Liver (tissue), 9 donors: Measurements from ENCODE around the gene ZSCAN30. TPM values are rescaled to one million over a fixed set of nuclear protein-coding genes. Genes with fewer than 3 reads are reported as not detected.

Experiments
- DNase-seq: peaks from one replicate; pipeline ENCODE4 v3.0.0-alpha.2; 2017; ENCODE audit warnings: low spot score
- H3K27ac ChIP-seq, 2 donors: one replicate each; pipeline ENCODE4 v1.7.0; 2013; ENCODE audit warnings: inconsistent platforms in 2 of 2, low read length in 2 of 2, control low read depth in 1 of 2, low read depth in 1 of 2, mild to moderate bottlenecking in 1 of 2
- H3K27me3 ChIP-seq, 4 donors: one replicate each; pipeline versions ENCODE4 v1.6.1 to v1.7.0; 2013; ENCODE audit warnings: low read length in 3 of 4, inconsistent platforms in 1 of 4, mild to moderate bottlenecking in 1 of 4, moderate library complexity in 1 of 4; ENCODE audit not compliant: control insufficient read depth in 4 of 4, insufficient read depth in 4 of 4
- H3K36me3 ChIP-seq, 4 donors: one replicate each; pipeline versions ENCODE4 v1.6.1 to v1.7.0; 2013; ENCODE audit warnings: low read length in 3 of 4, mild to moderate bottlenecking in 3 of 4, low read depth in 1 of 4, moderate library complexity in 1 of 4; ENCODE audit not compliant: control insufficient read depth in 4 of 4, insufficient read depth in 3 of 4
- H3K4me1 ChIP-seq, 4 donors: one replicate each; pipeline versions ENCODE4 v1.6.1 to v1.7.0; 2013; ENCODE audit warnings: low read length in 3 of 4, mild to moderate bottlenecking in 3 of 4, moderate library complexity in 1 of 4; ENCODE audit not compliant: control insufficient read depth in 4 of 4, insufficient read depth in 4 of 4
- H3K4me3 ChIP-seq, 3 donors: one replicate each; pipeline versions ENCODE4 v1.6.1 to v1.7.0; 2013; ENCODE audit warnings: low read length in 3 of 3, control low read depth in 1 of 3, low read depth in 1 of 3, mild to moderate bottlenecking in 1 of 3
- H3K9ac ChIP-seq, 2 donors: one replicate each; pipeline ENCODE4 v1.7.0; 2013; ENCODE audit warnings: low read length in 2 of 2, mild to moderate bottlenecking in 2 of 2, moderate library complexity in 2 of 2, control low read depth in 1 of 2, low read depth in 1 of 2
- H3K9me3 ChIP-seq, 4 donors: one replicate each; pipeline versions ENCODE4 v1.6.1 to v1.7.0; 2013; ENCODE audit warnings: low read length in 3 of 4; ENCODE audit not compliant: control insufficient read depth in 4 of 4
- ATF3 ChIP-seq: IDR thresholded peaks from 2 replicates; pipeline ENCODE4 v1.6.1; 2016; ENCODE audit warnings: antibody characterized with exemption
- EGR1 ChIP-seq, 2 donors: IDR thresholded peaks; 2 replicates each; pipeline ENCODE4 v1.6.1; 2016 to 2018; ENCODE audit warnings: antibody characterized with exemption in 2 of 2, low read depth in 2 of 2
- FOXA1 ChIP-seq: IDR thresholded peaks from 2 replicates; pipeline ENCODE4 v1.6.1; 2016; ENCODE audit warnings: antibody characterized with exemption
- GABPA ChIP-seq, 2 donors: IDR thresholded peaks in 1 of 2; conservative IDR thresholded peaks in 1 of 2; 2 replicates each; pipeline ENCODE4 v1.6.1; 2016; ENCODE audit warnings: antibody characterized with exemption in 2 of 2, mild to moderate bottlenecking in 1 of 2, moderate library complexity in 1 of 2
- HNF4A ChIP-seq, 2 donors: conservative IDR thresholded peaks; 2 replicates each; pipeline ENCODE4 v1.6.1; 2016; ENCODE audit warnings: antibody characterized with exemption in 2 of 2, mild to moderate bottlenecking in 2 of 2
- JUND ChIP-seq, 2 donors: IDR thresholded peaks; 2 replicates each; pipeline ENCODE4 v1.6.1; 2016; ENCODE audit warnings: antibody characterized with exemption in 2 of 2
- MAX ChIP-seq: IDR thresholded peaks from 2 replicates; pipeline ENCODE4 v1.6.1; 2016; ENCODE audit warnings: antibody characterized with exemption
- NR2F2 ChIP-seq: IDR thresholded peaks from 2 replicates; pipeline ENCODE4 v1.6.1; 2016; ENCODE audit warnings: antibody characterized with exemption
- RXRA ChIP-seq, 2 donors: IDR thresholded peaks; 2 replicates each; pipeline ENCODE4 v1.6.1; 2017 to 2018; ENCODE audit warnings: antibody characterized with exemption in 2 of 2, mild to moderate bottlenecking in 1 of 2
- SP1 ChIP-seq: IDR thresholded peaks from 2 replicates; pipeline ENCODE4 v1.6.1; 2018; ENCODE audit warnings: antibody characterized with exemption, mild to moderate bottlenecking
- TAF1 ChIP-seq: conservative IDR thresholded peaks from 2 replicates; pipeline ENCODE4 v1.6.1; 2016; ENCODE audit warnings: antibody characterized with exemption, mild to moderate bottlenecking
- YY1 ChIP-seq: IDR thresholded peaks from 2 replicates; pipeline ENCODE4 v1.6.1; 2016; ENCODE audit warnings: antibody characterized with exemption, mild to moderate bottlenecking
- WGBS: extraction: QIAGEN DNeasy Blood & Tissue Kit; methylation state at CpG from one replicate; pipeline ENCODE4 v1.1.7; 2013; 5-methylcytosine and 5-hydroxymethylcytosine counted together
- polyA plus RNA-seq, 2 donors: library from polyadenylated mRNA; stranded (reverse) in 1 of 2; unstranded in 1 of 2; fragments of 200-250 nt in 1 of 2; fragments of >200 nt in 1 of 2; fragmentation: Nextera tagmentation in 1 of 2; extraction: Ambion mirVana in 1 of 2; gene quantifications; one replicate each; pipeline versions ENCODE4 v1.2.1 to v1.2.3, GENCODE V29; 2013 to 2015
- total RNA-seq, 2 donors: library from RNA; depleted of rRNA; stranded (reverse); fragments of >200 nt; gene quantifications; one replicate each; pipeline ENCODE4 v1.2.3, GENCODE V29; 2014
- TF ChIP-seq, protein P1 (sequence below): IDR thresholded peaks from 2 replicates; pipeline ENCODE4 v1.6.1; 2016; ENCODE audit warnings: antibody characterized with exemption
- donor health status: healthy.
- donor health status: healthy.
- donor health status: healthy.
- donor health status: healthy.
- donor health status: healthy.

Gene ZSCAN30
- total and polyA plus RNA-seq, 4 donors, result 2.3 to 10.4 (median 5.6) TPM

- H3K9me3 ChIP-seq, result peaks cover 0 to 2% (median 0%) of the 10 kb centered on the region in 4 donors
- 59% methylated on average over 3 of the region's 3 CpGs for WGBS
- H3K4me3 ChIP-seq, result no peak overlapping the region
- DNase-seq, result no peak
- no peak overlapping the region for H3K27ac ChIP-seq
- no peaks in the 10 kb centered on the region for H3K27me3 ChIP-seq
- no peaks in the 10 kb centered on the region for H3K4me1 ChIP-seq
- H3K9ac ChIP-seq, result no peak overlapping the region
- H3K36me3 ChIP-seq, result peaks cover 0 to 5% (median 2%) of the 10 kb centered on the region in 4 donors
- no peak for TF ChIP-seq EGR1 (IDR thresholded peaks at IDR 0.05; ENCODE audit: low read depth in 2 of 2)
Measured at GRCh38 chr18:35326695-35327387, 36.8 kb upstream of the ZSCAN30 start.

DNA sequence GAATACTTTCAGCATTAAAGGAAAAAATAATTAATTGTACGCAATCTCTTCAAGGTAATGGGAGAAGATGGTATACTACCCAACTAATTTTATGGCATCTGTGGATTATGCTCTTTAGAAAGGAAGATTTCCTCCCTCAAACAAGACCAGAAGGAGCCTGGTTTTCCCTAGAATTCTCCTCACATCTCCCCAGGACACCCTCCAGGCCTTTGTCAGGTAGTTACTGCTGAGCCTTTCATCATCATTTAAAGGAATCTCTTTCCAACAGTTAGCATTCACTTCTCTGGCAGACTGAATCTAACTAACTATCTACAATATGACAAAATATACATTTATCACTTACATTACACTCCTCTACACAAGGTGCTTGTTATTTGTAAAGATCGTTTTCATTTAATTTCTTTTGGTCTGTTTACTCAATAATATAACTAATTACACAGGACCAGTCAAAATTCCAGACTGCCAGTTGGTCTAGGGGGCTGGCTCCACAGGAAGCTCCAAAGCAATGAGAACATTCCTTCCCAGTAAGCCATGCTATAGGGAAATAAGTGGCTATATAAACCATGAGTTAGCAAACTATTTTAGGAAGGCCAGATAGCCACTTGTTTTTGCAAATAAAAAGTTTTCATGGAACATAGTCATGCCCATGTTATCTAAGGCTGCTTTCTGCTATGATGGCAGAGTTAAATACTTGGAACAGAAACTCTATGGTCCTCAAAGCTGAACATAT, 35.1 kb upstream of the ZSCAN30 start:
- peaks cover 0 to 2% (median 0%) of the 10 kb centered on the region in 4 donors for H3K9me3 ChIP-seq
- no peak overlapping the region for H3K4me3 ChIP-seq
- no peak overlapping the region for H3K9ac ChIP-seq
- no peaks in the 10 kb centered on the region for H3K36me3 ChIP-seq
- no peak overlapping the region for H3K27ac ChIP-seq
- no peaks in the 10 kb centered on the region for H3K4me1 ChIP-seq
- no peak for DNase-seq
- TF ChIP-seq, protein P1, sequence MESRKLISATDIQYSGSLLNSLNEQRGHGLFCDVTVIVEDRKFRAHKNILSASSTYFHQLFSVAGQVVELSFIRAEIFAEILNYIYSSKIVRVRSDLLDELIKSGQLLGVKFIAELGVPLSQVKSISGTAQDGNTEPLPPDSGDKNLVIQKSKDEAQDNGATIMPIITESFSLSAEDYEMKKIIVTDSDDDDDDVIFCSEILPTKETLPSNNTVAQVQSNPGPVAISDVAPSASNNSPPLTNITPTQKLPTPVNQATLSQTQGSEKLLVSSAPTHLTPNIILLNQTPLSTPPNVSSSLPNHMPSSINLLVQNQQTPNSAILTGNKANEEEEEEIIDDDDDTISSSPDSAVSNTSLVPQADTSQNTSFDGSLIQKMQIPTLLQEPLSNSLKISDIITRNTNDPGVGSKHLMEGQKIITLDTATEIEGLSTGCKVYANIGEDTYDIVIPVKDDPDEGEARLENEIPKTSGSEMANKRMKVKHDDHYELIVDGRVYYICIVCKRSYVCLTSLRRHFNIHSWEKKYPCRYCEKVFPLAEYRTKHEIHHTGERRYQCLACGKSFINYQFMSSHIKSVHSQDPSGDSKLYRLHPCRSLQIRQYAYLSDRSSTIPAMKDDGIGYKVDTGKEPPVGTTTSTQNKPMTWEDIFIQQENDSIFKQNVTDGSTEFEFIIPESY, result no peak
- TF ChIP-seq JUND (IDR thresholded peaks at IDR 0.05) (no peak), ATF3 (no peak), TAF1 (no peak), HNF4A (conservative IDR thresholded peaks at IDR 0.05) (no peak), YY1 (no peak), NR2F2 (no peak), RXRA (IDR thresholded peaks at IDR 0.05) (no peak), SP1 (no peak), FOXA1 (no peak), GABPA (IDR thresholded peaks at IDR 0.05 in 1 of 2, conservative IDR thresholded peaks at IDR 0.05 in 1 of 2) (no peak), MAX (no peak)
- WGBS, result 49% methylated on average over 2 of the region's 2 CpGs
- no peaks in the 10 kb centered on the region for H3K27me3 ChIP-seq
